Right lobe of liver (tissue), 6 donors: Measurements from ENCODE around the gene GHR. TPM values are rescaled to one million over a fixed set of nuclear protein-coding genes. Genes with fewer than 3 reads are reported as not detected.

Source experiments
- ATAC-seq, 4 donors: fragments of 200-7000 bp; cut with Tn5 transposase; one replicate each; pipeline ENCODE4 v1.9.1; 2020; ENCODE audit warnings: mild to moderate bottlenecking in 4 of 4, moderate library complexity in 4 of 4
- DNase-seq, 3 donors: peaks; one replicate each; pipeline ENCODE4 v3.0.0-alpha.2; 2020
- H3K27ac ChIP-seq, 3 donors: fragments of 200-600 bp; one replicate each; pipeline ENCODE4 v1.8.0; 2022
- H3K27me3 ChIP-seq, 2 donors: fragments of 200-600 bp; one replicate each; pipeline ENCODE4 v1.8.0; 2022
- H3K36me3 ChIP-seq, 4 donors: fragments of 200-600 bp; sonication (generic) in 1 of 4; one replicate each; pipeline versions ENCODE4 v1.5.1 to v1.8.0; 2017 to 2022; ENCODE audit warnings: control low read depth in 1 of 4
- H3K4me1 ChIP-seq, 4 donors: fragments of 200-600 bp; sonication (generic) in 1 of 4; one replicate each; pipeline versions ENCODE4 v1.5.1 to v1.8.0; 2017 to 2022; ENCODE audit warnings: control low read depth in 1 of 4
- H3K4me3 ChIP-seq, 3 donors: fragments of 200-600 bp; one replicate each; pipeline ENCODE4 v1.8.0; 2022
- H3K9me3 ChIP-seq, 4 donors: fragments of 200-600 bp; sonication (generic) in 1 of 4; one replicate each; pipeline versions ENCODE4 v1.5.1 to v1.8.0; 2017 to 2022; ENCODE audit warnings: control low read depth in 1 of 4
- CTCF ChIP-seq, 4 donors: fragments of 200-600 bp in 3 of 4; fragments of 450-650 bp in 1 of 4; IDR thresholded peaks; one replicate each; pipeline versions ENCODE4 v1.5.1 to v1.8.0; 2016 to 2022; ENCODE audit warnings: antibody characterized with exemption in 4 of 4, mild to moderate bottlenecking in 2 of 4
- POLR2A ChIP-seq: fragments of 450-650 bp; IDR thresholded peaks from one replicate; pipeline ENCODE4 v1.6.1; 2017; ENCODE audit warnings: antibody characterized with exemption, mild to moderate bottlenecking
- WGBS: methylation state at CpG from one replicate; pipeline ENCODE4 v1.1.6; 2018; ENCODE audit warnings: low coverage, low lambda C conversion rate; ENCODE audit not compliant: insufficient coverage; ENCODE audit errors: missing lambda C conversion rate; 5-methylcytosine and 5-hydroxymethylcytosine counted together
- intact Hi-C, 2 donors: fragments of 100-400 bp; cut with DNase I; formaldehyde crosslinking; loops; one replicate each; pipeline versions ENCODE4 v1.11.2 to v1.14.1; 2022
- total RNA-seq, 6 experiments: library from RNA; depleted of rRNA in 2 of 6; stranded (reverse); fragments of >200 nt in 2 of 6; fragmentation: NEBNext Ultra II Directional in 3 of 6; extraction: Animal tissue kit (Norgen Biotek cat#: 25700) in 3 of 6; gene quantifications; one replicate each; pipeline versions ENCODE4 v1.1.0 to v1.2.4, GENCODE V29; 2016 to 2023
- donor health status: DM: no; HTN: yes; CAD: no.
- donor health status: DM: no; HTN: no; CAD: no.
- donor health status: DM: no; HTN: no; CAD: no.
- donor health status: DM: no; HTN: yes; CAD: no.
- donor health status: DM: no; HTN: yes; CAD: no.

GHR gene
- total RNA-seq, 6 experiments from 2014 or later, result 25.9 to 90.7 (median 71.9) TPM

DNA sequence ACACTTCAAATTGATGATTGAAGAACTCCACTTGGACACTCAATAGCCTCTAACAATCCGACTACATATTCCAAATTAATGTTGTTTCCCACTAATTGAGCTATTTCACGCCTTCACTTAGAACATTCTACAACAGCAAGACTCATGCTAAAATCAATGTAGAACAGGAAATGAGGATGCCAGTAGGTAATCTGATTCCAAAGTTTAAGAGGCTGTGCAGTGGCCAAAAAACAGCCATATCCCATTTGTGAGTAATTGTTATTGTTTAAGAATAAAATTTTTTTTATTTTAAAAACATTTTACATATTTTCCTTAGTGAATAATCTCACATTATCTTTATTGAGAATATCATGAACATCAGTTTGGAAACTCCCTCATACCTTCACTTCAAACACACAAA, 35.7 kb upstream of the GHR start:
- no peaks in the 10 kb centered on the region for H3K4me1 ChIP-seq
- H3K27ac ChIP-seq, result no peak overlapping the region
- no peaks in the 10 kb centered on the region for H3K36me3 ChIP-seq
- H3K4me3 ChIP-seq, result no peak overlapping the region
- H3K9me3 ChIP-seq, result peaks cover 0 to 2% (median 0%) of the 10 kb centered on the region in 4 donors
- no peaks in the 10 kb centered on the region for H3K27me3 ChIP-seq
- intact Hi-C loops, result no loop called here
- DNase-seq, result no peak
- 82% methylated on average over 2 of the region's 2 CpGs for WGBS
- no peak for ATAC-seq
- TF ChIP-seq CTCF (IDR thresholded peaks at IDR 0.05), result no peak
- no peak for TF ChIP-seq POLR2A

DNA sequence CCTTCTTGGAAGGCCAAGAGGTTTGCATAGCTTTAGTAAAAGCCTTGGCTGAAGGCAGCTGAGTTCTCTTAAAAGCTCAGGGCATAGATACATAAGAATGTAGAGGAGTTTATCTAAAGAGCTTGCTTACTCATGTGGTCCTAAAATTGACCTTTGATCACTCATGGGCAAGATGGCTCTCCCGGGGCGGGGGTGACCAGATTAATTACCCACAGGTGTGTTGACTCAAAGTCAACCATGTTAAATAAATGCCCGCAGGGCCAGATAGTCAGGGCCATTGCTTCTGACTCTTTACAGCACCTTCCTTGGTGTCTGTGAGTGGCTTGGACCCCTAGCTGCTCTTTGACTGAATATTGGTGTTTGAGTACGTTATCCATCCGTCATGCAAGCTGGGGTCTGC, 33.1 kb upstream of the GHR start:
- TF ChIP-seq POLR2A (no peak), CTCF (IDR thresholded peaks at IDR 0.05) (no peak)
- no peak overlapping the region for H3K4me3 ChIP-seq
- H3K36me3 ChIP-seq, result no peaks in the 10 kb centered on the region
- ATAC-seq, result no peak
- DNase-seq, result no peak
- intact Hi-C loops, result no loop called here
- peaks cover 0 to 7% (median 0%) of the 10 kb centered on the region in 4 donors for H3K9me3 ChIP-seq
- 53% methylated on average over 4 of the region's 5 CpGs for WGBS
- H3K4me1 ChIP-seq, result no peaks in the 10 kb centered on the region
- no peak overlapping the region for H3K27ac ChIP-seq
- H3K27me3 ChIP-seq, result no peaks in the 10 kb centered on the region

GRCh38 chr5:42392917-42393316, 30.3 kb upstream of the GHR start:
- Histone ChIP-seq H3K4me1 (no peaks in the 10 kb centered on the region), H3K27me3 (no peaks in the 10 kb centered on the region), H3K4me3 (no peak overlapping the region), H3K27ac (no peak overlapping the region), H3K36me3 (no peaks in the 10 kb centered on the region), H3K9me3 (peaks cover 0 to 7% (median 0%) of the 10 kb centered on the region in 4 donors)
- ATAC-seq (no peak), DNase-seq (no peak)
- WGBS, result no CpG with 5 or more reads among the region's 2 CpGs
- intact Hi-C loops, result no loop called here
- TF ChIP-seq CTCF (IDR thresholded peaks at IDR 0.05), result no peak
- TF ChIP-seq POLR2A, result no peak

- no peaks in the 10 kb centered on the region for H3K4me1 ChIP-seq
- intact Hi-C loops, result no loop called here
- WGBS, result no CpG with 5 or more reads among the region's 5 CpGs
- no peak overlapping the region for H3K27ac ChIP-seq
- H3K4me3 ChIP-seq, result no peak overlapping the region
- H3K36me3 ChIP-seq, result no peaks in the 10 kb centered on the region
- DNase-seq, result no peak
- TF ChIP-seq POLR2A (no peak), CTCF (IDR thresholded peaks at IDR 0.05) (no peak)
- ATAC-seq, result no peak
- H3K9me3 ChIP-seq, result peaks cover 0 to 7% (median 0%) of the 10 kb centered on the region in 4 donors
- no peaks in the 10 kb centered on the region for H3K27me3 ChIP-seq
Measured at GRCh38 chr5:42396111-42396510, 27.1 kb upstream of the GHR start.

GRCh38 chr5:42397267-42397666, 26.0 kb upstream of the GHR start:
- DNase-seq (no peak), ATAC-seq (no peak)
- H3K27me3 ChIP-seq, result no peaks in the 10 kb centered on the region

More at GRCh38 chr5:42397267-42397666, 26.0 kb upstream of the GHR start:
- intact Hi-C loops, result no loop called here
- no peaks in the 10 kb centered on the region for H3K36me3 ChIP-seq
- TF ChIP-seq POLR2A (no peak), CTCF (IDR thresholded peaks at IDR 0.05) (no peak)
- no peak overlapping the region for H3K4me3 ChIP-seq
- no peak overlapping the region for H3K27ac ChIP-seq
- WGBS, result 79% methylated on average over 6 of the region's 8 CpGs
- peaks cover 0 to 7% (median 0%) of the 10 kb centered on the region in 4 donors for H3K9me3 ChIP-seq
- no peaks in the 10 kb centered on the region for H3K4me1 ChIP-seq
